GM19023 (cell line): ENCODE measurements around the gene TMTC1.
A peak's percentile ranks its signal among the peaks of the same experiment; 100 is the strongest.

Experiments used
- ATAC-seq: cut with Tn5 transposase; IDR thresholded peaks from one replicate; pipeline ENCODE4 v1.9.1; 2021; ENCODE audit warnings: mild to moderate bottlenecking, moderate library complexity; ENCODE audit not compliant: unreplicated experiment

TMTC1 gene

DNA sequence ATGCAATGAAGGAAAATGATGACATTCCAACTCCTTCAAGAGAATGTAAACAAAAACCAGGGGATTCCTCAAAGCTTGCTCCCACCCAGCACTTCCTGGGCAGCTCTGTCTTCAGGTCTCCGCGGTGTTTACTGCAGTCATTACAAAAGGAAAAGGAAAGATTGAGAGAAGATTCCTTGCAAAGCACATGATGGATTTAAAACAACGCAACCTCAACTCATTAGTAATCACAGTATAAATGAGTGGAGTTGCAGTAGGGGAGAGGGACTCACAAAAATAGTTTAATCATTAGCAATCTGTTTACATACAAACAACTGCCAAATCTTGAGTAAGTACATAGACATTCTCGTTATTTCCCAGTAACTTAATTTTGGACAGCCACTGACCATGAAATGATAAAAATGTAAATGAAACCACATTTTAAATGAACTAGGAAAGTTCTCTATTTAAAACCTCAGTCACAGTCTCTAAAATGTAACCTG lies 236.6 kb downstream of the TMTC1 start:
- no peak for ATAC-seq

DNA sequence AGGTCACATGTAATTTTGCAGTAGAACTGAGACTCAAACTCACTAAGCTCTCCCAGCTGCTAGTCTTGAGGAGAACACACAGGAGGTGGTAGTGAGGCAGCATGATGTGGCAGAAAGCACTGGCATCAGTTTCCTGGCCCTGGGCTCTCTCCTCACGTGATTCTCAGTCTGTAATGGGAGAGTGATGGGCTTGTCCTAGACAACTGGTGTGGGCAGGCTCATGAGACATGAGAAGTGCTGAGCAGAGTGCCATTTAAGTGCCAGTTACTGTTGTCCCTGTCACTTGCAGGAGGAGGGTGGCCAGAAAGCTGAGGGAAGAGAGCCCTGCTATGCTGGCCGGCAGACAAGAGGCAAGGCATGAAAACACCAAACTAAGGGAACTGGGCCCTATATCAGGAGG lies 237.7 kb downstream of the TMTC1 start:
- no peak for ATAC-seq

DNA sequence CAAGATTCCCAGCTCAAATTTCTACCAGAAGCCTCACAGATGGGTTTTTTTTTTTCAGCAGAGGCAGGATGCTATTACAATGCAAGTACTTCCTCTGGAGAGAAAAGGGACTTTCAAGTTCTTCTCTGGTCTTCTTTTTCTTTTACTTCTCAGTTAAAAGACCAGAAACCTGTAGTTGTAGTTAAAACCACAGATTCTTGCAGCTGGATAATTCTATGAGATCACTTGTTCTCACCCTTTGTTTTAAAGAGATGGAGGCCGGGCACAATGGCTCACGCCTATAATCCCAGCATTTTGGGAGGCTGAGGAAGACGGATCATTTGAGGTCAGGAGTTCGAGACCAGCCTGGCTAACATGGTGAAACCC lies 238.7 kb downstream of the TMTC1 start:
- ATAC-seq: peak; percentile 86

DNA sequence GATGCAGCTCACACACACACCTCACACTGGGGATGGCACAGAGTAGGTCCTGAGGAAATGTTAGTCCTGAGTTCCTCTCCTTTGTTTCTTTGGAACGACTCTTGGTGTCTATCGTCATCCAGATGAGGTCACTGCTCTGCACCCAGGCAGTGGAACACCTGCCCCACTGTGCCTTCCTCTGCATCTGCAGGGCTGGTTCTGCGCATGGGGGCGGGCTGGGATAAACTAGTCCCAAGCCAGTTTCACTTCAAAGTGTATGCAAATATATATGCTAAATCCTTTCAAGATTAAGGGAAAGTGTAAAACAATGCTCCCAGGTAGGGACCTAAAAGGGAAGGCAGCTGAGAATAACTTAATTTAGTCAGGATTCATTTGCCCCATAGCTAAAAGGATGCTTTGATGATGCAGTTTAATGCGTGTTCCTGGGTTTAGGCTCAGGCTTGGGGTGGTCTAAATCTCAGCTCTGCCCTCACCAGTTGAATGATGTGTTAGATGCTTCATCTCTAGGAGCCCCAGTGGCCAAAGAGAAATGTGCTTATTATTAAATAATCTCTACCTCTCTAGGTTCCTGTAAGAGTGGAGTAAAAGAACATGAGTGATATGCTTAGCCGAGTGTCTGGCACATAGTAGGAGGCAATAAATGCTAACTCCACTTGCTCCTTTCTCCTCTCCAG lies 239.2 kb downstream of the TMTC1 start:
- no peak for ATAC-seq

DNA sequence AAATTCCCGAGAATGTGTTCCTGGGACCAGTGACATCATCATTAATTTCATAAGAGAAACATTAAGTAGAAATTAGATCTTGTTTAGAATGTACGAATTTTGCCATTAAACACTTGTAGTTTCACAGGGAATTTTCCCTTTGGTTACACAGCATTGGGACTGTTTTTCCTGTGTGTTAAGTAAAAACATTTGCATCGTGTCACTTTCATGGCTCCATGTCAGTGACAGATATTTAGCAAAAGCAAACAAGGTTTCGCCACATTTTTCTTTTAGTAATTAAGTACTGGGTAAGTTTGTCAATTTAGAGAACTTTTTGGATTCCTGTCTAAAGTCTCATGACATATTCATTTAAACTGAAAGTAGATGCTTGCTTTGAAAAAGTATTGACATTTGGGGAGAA lies 240.7 kb downstream of the TMTC1 start:
- no peak for ATAC-seq

DNA sequence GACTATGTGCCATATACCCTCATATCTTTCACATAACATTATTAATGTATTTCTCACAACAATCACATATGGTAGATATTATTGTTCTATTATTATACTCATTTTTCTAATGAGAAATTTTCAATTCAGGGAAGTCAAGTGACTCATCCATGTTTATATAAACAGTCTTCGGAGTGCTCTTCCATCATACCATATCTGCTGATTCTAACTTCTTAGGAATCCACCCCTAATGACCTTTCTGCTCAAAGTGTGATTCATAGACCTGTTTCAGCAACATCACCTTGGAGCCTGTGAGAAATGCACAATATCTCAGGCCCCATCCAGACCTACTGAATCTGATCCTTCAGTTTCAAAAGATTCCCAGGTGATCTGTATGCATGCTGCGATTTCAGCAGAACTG lies 246.4 kb downstream of the TMTC1 start:
- no peak for ATAC-seq

DNA sequence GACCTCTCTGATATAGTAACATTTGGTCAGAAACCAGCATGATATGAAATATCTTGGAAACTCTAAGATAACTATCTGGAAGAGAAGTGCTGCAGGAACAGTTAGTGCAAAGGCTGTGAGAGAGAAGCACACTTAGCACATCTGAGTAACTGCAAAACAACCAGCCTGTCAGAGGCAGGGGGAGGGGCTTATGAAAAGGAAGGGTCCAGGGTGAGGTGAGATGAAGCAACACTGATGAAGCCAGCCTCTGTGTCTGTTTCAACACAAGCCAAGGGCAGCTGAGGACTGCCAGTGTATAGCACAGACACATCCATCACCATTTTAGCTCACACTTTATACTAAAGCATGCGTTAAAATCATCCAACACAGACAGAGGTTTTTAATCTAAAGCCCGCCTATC lies 248.8 kb downstream of the TMTC1 start:
- no peak for ATAC-seq

DNA sequence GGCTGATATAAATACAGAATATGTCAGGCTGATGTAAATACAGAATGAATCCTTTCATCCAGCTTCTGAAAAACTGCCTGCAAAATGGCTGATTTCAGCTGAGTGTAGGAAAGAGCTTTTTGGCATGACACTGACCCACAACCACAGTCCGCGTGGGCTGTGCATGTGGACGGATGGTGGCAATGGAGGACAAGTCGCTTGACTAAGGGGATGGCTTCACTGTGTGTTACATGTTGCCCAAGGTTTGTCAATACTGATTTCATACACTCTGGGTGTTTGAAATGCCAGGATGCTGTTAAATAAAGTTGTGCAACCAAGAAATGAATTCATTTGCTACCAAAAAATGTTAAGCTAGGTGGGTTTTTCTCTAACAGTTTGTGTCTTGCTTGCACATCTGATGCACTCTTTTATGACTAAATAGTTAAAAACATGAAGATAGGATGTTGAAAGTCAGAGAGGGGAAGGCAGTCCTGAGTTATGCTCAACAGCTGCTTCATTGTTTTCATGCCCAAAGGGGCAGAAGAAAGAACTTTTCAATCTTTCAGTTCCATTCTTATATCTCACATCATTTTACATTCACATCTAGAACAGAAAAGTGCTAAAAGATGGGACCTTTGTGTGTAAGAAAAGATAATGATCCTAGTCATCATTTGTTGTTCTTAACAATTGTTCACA lies 249.8 kb downstream of the TMTC1 start:
- ATAC-seq: no peak

DNA sequence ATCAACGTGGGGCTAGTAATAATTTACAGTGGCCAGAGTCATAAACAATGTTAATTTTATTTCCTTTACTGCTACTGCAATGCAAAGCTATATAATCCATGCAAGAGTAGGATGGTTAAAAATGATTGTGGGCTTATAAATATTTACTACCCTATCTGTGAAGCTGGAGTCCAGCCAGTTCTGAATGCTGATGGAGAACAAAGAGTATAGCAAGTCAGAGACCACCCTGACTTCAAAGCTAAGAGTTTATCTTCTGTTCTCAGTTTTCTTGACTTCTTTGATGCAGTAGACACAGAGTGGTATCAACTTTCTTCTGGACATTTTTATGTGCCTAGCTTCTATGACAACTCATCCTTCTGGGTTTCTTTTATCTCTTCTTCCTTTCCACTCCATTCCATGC lies 252.3 kb downstream of the TMTC1 start:
- ATAC-seq: no peak

DNA sequence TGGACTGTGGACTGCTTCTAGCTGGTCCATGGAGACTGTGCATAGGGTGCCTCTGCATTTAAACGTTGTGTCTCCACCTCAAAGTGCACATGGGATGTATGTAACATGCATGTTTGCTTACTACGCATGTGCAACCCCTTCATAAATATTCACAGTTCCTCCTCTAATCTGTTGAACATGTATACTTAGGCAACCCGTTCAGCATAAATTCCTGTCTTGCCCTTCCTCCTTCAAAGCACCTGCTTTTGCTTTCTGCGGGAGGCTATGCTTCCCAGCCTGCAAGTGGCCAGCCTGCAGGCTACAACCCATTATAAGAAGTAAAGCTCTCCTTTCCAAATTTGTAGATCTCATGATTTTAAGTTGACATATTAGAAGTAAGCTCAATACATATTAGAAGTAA lies 253.3 kb downstream of the TMTC1 start:
- ATAC-seq: no peak

DNA sequence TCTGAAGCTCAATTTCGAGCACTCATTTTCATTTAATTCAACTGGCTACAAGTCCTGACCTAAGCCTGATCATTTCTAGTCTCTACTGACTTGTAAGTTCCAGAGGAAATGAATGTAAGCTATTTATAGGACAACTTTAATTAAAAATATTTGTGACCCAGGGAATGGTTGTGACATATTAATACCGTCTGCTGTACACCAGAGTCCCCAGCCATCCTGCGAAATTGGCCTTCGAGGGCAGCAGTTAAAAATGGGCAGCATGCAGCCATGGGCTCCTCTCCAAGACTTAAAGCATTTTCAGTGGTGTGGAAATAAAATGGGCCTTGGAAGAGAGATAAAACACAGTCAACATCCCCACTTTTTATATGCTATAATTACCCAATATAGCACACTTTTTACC lies 255.6 kb downstream of the TMTC1 start:
- no peak for ATAC-seq

DNA sequence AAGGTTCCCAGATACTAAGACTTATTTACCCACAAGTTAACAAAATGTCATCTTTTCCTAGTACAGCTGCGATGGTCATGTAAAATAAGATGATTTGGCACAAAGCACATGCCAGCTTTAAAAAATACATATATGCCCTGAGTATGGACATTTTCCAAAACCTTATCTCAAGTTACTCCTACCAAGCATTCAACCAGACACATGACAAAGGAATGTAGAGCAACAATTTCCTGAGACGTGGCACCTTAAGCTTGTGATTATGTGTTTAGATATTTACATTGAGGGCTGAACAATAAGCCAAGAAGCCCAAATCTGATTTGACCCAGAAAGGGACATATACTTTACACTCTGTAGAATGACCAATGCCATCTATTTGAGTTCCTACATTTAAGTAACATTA lies 261.8 kb downstream of the TMTC1 start:
- no peak for ATAC-seq

DNA sequence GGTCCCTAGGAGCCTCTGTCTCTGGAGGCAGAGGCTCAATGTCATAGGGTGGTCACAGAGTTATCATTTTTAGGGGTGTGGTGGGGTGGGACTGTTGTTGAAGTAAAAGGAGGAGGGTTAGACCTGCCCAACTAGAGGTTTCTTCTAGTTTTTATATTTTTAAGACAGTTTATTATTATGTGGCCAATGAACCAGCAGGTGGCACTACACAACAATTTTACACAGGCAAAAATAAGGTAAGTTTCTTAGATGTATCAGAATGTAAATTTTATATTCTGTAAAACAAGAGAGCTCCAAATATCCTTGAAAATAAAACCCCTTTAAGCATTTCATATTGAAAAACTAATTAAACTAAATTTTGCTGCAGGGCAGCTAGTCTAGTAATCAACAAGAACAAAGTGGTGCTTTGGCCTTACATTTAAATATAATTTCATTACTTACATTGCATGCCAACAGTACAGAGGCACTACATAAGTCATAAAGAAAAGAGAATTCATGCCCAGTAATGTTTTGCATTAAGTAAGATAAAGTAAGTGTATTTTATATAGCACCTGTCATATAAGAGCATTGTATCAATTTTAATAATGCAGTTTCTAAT lies 264.1 kb downstream of the TMTC1 start:
- no peak for ATAC-seq

DNA sequence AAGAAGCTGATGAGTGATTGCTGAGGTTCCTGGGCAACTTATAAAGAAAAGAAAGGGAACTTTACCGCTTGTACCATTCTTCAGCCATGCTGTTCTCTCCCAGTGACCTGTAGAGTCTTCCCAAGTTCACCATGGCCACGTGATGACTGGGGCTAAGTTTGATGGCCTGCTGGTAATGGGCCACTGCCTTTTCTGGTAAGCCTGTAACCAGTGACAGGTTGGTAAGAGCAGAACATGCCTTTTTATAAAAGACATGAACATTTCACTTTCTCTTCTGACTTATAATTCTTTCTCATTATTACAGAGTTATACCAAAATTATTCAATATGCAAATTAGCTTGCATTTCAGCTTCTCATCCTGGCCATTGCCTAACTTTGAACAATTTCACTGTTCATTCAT lies 265.3 kb downstream of the TMTC1 start:
- no peak for ATAC-seq

DNA sequence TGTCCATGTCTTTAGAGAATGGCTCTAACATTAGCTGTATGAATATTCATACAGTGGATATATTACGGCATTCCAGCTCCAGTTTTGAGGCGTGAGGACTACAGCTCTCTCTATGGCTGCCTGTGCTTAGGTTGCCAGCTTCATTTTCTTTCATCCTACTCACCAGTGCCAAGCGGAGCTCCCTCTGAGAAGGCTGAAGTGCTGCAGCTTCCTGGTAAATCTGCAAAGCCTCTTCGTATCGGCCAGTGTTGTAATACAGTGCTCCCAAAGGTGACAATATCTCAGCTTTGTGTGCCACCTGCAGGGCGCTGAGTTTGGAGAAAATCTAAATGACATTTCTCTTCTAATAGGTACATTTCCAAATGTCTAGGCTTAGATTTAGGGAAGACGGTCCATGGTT lies 266.5 kb downstream of the TMTC1 start:
- no peak for ATAC-seq

DNA sequence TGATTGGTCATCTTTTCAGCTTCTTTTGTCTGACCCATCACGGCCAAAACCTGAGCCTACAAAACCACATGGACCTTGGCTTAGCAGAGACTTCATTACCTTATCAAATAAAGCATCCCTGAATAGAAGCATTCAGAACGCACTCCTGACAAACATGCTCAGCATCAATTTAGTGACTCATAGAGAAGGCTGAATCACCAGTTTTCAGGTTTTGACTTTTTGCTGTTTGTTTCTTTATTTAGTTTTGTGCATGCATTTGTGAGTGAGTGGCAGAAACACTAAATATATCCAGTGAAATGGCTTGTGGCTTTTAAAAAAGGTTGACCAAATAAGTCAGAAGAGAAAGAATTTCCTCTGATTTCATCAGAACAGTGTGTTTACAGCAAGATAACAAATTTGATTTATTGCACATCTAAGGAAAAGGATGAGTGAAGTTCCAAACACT lies 267.3 kb downstream of the TMTC1 start:
- ATAC-seq: no peak

DNA sequence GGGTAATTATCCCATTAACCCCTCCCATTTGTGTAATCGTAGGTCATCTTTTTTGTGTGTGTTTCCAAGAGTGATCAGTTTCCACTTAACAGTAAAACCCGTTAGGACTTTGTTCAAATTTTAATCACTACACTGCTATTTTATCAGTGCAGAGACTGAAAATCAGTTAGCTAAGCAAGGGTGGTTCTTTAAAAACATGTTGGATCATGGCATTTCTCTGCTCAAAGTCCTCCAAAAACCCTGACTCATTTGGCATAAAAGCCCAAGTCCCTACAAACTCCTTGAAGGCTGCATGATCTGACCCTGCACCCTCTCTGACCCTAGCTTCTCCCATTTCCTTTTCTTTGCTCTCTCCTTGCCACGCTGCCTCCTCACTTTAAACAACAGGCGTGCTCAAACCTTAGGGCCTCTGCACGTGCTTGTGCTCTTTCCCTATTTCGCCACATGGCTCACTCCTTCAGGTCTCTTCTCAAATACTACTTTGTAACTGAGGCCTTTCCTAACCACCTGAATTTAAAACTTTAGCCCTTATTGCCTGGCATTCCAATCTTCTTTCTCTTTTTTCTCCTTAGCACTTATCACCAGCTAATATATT lies 273.1 kb downstream of the TMTC1 start:
- no peak for ATAC-seq

DNA sequence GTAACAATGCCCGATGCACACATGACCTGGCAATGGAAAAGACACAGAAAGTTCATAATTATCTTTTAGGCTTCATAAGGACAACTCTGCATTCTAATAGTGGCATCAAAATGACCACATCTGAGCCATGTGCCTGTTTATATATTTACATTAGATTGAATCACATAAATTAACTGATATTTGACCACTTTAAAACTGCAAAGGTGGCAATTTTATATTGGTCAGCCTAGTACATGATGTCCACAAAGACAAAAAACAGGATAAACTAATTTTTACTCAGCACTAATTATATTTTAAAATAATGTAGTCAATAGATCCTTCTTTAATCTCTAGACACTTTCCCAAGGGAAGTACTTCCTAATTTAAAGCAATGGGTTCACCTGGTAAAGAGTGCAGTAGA lies 274.2 kb downstream of the TMTC1 start:
- ATAC-seq: no peak

DNA sequence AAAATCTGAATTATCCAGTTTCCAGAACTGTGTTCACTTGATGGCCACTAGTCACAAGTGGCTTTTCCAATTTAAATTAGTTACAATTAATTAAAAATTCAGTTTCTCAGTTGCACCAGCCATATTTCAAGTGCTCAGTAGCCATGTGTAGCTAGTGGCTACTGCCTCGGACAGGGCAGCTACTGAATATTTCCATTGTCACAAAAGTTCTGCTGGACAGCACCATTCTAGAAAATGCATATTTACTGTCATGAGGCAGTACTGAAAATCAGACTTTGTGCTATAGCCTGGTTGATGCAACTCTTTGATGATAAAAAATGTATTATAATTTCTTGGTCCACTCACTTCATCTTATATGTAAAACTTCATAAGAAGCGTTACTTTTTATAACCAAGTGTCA lies 274.8 kb downstream of the TMTC1 start:
- ATAC-seq: no peak

DNA sequence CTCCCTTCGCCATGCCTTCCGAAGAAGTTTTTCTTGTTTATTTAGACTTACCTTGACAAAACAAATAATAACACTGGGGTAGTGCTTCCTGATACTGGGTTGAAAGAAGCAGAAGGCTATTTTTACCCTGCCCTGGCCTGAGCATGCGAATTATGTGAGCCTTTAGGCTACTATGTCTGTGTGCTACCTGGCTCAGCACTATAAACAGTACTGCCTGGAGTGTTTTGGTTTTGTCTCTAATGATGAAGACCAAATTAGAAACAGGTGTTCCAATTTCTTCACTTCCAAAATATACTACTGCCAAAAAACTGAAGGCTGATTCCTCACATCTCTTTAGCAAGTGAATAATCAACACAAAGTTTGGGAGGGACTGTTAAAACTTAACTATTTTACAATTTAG lies 278.6 kb downstream of the TMTC1 start:
- no peak for ATAC-seq

DNA sequence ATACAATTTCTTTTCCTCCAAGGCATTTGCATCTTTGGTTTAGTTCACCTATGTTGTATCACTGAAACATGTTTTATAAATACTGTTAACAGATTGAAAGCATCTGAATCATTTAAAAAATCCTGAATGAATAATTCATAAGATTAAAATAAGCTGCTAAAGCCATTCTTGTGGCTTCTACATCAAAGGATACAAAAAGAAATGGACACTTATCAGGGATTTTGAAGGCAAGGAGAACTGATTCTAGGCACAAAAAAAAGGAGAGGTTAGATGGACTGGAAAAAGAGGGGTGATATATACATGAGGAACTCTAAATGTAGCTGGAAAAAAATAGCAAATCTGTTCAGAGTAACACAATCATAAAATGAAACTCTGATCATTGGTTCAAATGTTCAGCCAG lies 280.5 kb downstream of the TMTC1 start:
- no peak for ATAC-seq

DNA sequence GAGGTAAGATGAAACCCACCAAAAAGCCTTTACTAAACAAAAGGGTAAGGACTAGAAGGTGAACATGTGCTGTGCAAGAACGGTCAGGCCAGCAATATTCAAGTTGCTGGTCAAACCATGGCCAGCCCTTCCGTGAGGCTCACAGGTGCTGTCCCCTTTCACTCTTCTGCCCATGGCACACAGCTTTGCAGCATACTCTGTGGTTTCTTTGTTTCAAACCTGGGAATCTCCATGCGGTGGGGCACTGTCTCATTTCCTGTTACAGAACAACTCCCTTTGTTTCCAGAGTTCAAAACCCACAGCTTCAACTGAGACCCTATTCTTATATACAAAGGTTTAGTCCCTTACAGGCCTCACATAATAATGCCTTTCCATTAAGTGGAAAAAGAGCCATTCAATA lies 284.5 kb downstream of the TMTC1 start:
- no peak for ATAC-seq
